GM12878 (cell line): Measurements from ENCODE around the gene TRIM37. TPM values are rescaled to one million over a fixed set of nuclear protein-coding genes. Genes with fewer than 3 reads are reported as not detected.

Experiments used
- ATAC-seq: fragments of 200-7000 bp; cut with Tn5 transposase; 3 replicates; pipeline ENCODE4 v1.9.1; 2020; ENCODE audit warnings: mild to moderate bottlenecking, moderate library complexity
- BruUV-seq: library from RNA; stranded (reverse); fragments of 400-500 nt; replicated peaks from 2 replicates; lab custom pipeline; 2021; lab: Mats Ljungman, UMichigan
- CTCF ChIA-PET: fragments of 300-600 bp; sonication (Branson Sonifier 250); formaldehyde crosslinking; extraction: SDS; loops from one replicate; lab custom pipeline; 2021; ENCODE audit warnings: inconsistent platforms; lab: Yijun Ruan, JAX
- POLR2A ChIA-PET: fragments of 350-600 bp; formaldehyde crosslinking; extraction: SDS; loops from one replicate; lab custom pipeline; 2021; ENCODE audit warnings: inconsistent platforms; lab: Charles Lee
- RAD21 ChIA-PET: fragments of 300-600 bp; sonication (Branson Sonifier 250); formaldehyde crosslinking; loops from one replicate; lab custom pipeline; 2023; ENCODE audit warnings: antibody characterized with exemption; ENCODE audit not compliant: unreplicated experiment; lab: Charles Lee
- SMC1A ChIA-PET: fragments of 300-600 bp; sonication (Branson Sonifier 250); formaldehyde crosslinking; loops from one replicate; lab custom pipeline; 2023; ENCODE audit not compliant: unreplicated experiment, uncharacterized antibody; lab: Charles Lee
- DNase-seq: peaks from one replicate; pipeline ENCODE4 v3.0.0-alpha.2; 2011; ENCODE audit warnings: low read depth, low spot score
- FAIRE-seq: peaks from 3 replicates; lab custom pipeline; 2011; peaks lifted over from hg19 to GRCh38; lab: Jason Lieb, UNC
- H2AFZ ChIP-seq: 2 replicates; pipeline ENCODE4 v1.6.0; 2011; ENCODE audit warnings: low read depth, low read length, control low read depth; ENCODE audit not compliant: control insufficient read depth
- H3K27ac ChIP-seq: 2 replicates; pipeline ENCODE4 v1.5.1; 2011; ENCODE audit warnings: control low read depth; ENCODE audit not compliant: control insufficient read depth, insufficient read depth
- H3K27me3 ChIP-seq, 2 experiments: replicated peaks in 1 of 2; 2 replicates each; pipeline versions ENCODE4 v1.6.0 to v1.6.1; 2011; ENCODE audit warnings: low read length in 1 of 2; ENCODE audit not compliant: control insufficient read depth in 2 of 2, insufficient read depth in 2 of 2
- H3K36me3 ChIP-seq, 2 experiments: 2 replicates each; pipeline ENCODE4 v1.5.1; 2011; ENCODE audit warnings: low read length in 1 of 2; ENCODE audit not compliant: control insufficient read depth in 2 of 2, insufficient read depth in 2 of 2
- H3K4me1 ChIP-seq: 2 replicates; pipeline ENCODE4 v1.6.1; 2011; ENCODE audit warnings: mild to moderate bottlenecking, low read length, moderate library complexity, mixed read lengths; ENCODE audit not compliant: control insufficient read depth, insufficient read depth
- H3K4me2 ChIP-seq: 2 replicates; pipeline ENCODE4 v1.6.0; 2011; ENCODE audit warnings: control low read depth; ENCODE audit not compliant: control insufficient read depth, insufficient read depth
- H3K4me3 ChIP-seq: fragments of 200-600 bp; sonication (generic); 2 replicates; pipeline ENCODE4 v1.5.1; 2016
- H3K79me2 ChIP-seq: 2 replicates; pipeline ENCODE4 v1.6.0; 2011; ENCODE audit warnings: low read length; ENCODE audit not compliant: control insufficient read depth, insufficient read depth
- H3K9ac ChIP-seq: 2 replicates; pipeline ENCODE4 v1.8.0; 2011; ENCODE audit warnings: low read length, control low read depth, mixed read lengths; ENCODE audit not compliant: control insufficient read depth, insufficient read depth
- H3K9me3 ChIP-seq: replicated peaks from 3 replicates; pipeline ENCODE4 v1.5.1; 2011; ENCODE audit warnings: mild to moderate bottlenecking, low read length; ENCODE audit not compliant: control insufficient read depth, insufficient read depth
- H4K20me1 ChIP-seq: 2 replicates; pipeline ENCODE4 v1.6.0; 2011; ENCODE audit not compliant: control insufficient read depth, insufficient read depth
- BCL11A ChIP-seq: IDR thresholded peaks from 2 replicates; pipeline ENCODE4 v1.6.1; 2011; ENCODE audit warnings: low read depth, low read length
- CBFB ChIP-seq: IDR thresholded peaks from 2 replicates; pipeline ENCODE4 v1.6.1; 2016; ENCODE audit warnings: antibody characterized with exemption, low read depth
- CREB1 ChIP-seq: IDR thresholded peaks from 2 replicates; pipeline ENCODE4 v1.6.1; 2012; ENCODE audit warnings: low read depth, mild to moderate bottlenecking, inconsistent platforms
- IKZF2 ChIP-seq, 2 experiments: fragments of 450-650 bp; IDR thresholded peaks; 2 replicates each; pipeline ENCODE4 v1.6.1; 2017; ENCODE audit warnings: mild to moderate bottlenecking in 2 of 2, moderate library complexity in 2 of 2
- MEF2B ChIP-seq: fragments of 450-650 bp; IDR thresholded peaks from 2 replicates; pipeline ENCODE4 v1.6.1; 2018; ENCODE audit warnings: mild to moderate bottlenecking, moderate library complexity; ENCODE audit not compliant: partially characterized antibody, poor library complexity, severe bottlenecking
- MTA2 ChIP-seq: fragments of 450-650 bp; IDR thresholded peaks from 2 replicates; pipeline ENCODE4 v1.6.1; 2016; ENCODE audit warnings: low read depth, mild to moderate bottlenecking, moderate library complexity
- NFXL1 ChIP-seq: fragments of 450-650 bp; IDR thresholded peaks from 2 replicates; pipeline ENCODE4 v1.6.1; 2017; ENCODE audit warnings: antibody characterized with exemption, mild to moderate bottlenecking, borderline replicate concordance
- NR2C2 ChIP-seq: IDR thresholded peaks from 2 replicates; pipeline ENCODE4 v1.6.1; 2011; ENCODE audit warnings: borderline replicate concordance, low read depth; ENCODE audit not compliant: control insufficient read depth, insufficient read length
- PRDM15 ChIP-seq: fragments of 450-650 bp; formaldehyde crosslinking; IDR thresholded peaks from 2 replicates; pipeline ENCODE4 v1.4.0; 2020; ENCODE audit warnings: mild to moderate bottlenecking, moderate library complexity
- STAT3 ChIP-seq: IDR thresholded peaks from 2 replicates; pipeline ENCODE4 v1.6.1; 2011; ENCODE audit warnings: low read depth, low read length, improper control_type of control experiment
- ZNF622 ChIP-seq: fragments of 450-650 bp; IDR thresholded peaks from 2 replicates; pipeline ENCODE4 v1.6.1; 2017; ENCODE audit warnings: mild to moderate bottlenecking, inconsistent platforms
- WGBS: methylation state at CpG from one replicate; pipeline ENCODE4 v1.1.6; 2016; ENCODE audit warnings: low lambda C conversion rate; ENCODE audit not compliant: insufficient replicate concordance, insufficient coverage; ENCODE audit errors: missing lambda C conversion rate; 5-methylcytosine and 5-hydroxymethylcytosine counted together
- in situ Hi-C: fragments of 300-500 bp; cut with MboI; formaldehyde crosslinking; loops from 9 replicates; pipeline ENCODE4 v1.14.3; 2018; ENCODE audit warnings: mixed read lengths
- intact Hi-C: fragments of 100-400 bp; cut with micrococcal nuclease; formaldehyde crosslinking; loops from one replicate; pipeline ENCODE4 v1.14.2; 2022; ENCODE audit not compliant: unreplicated experiment
- polyA plus RNA-seq, 11 experiments: library from polyadenylated mRNA; depleted of rRNA in 4 of 11; unstranded in 6 of 11; stranded (reverse) in 5 of 11; fragments of >200 nt; fragmentation: Nextera tagmentation in 4 of 11; fragmentation: Illumina TruSeq in 1 of 11; extraction: Ambion mirVana in 4 of 11; extraction: Trizol in 1 of 11; gene quantifications; 1 replicate in 1 of 11; 2 replicates in 10 of 11; pipeline versions ENCODE4 v1.2.1 to v1.2.3, GENCODE V29; 2011 to 2016; ENCODE audit warnings: inconsistent platforms in 2 of 11, missing spikeins in 2 of 11, low read depth in 1 of 11
- total RNA-seq, 4 experiments: library from RNA; depleted of rRNA in 3 of 4; stranded (reverse); fragments of >200 nt in 3 of 4; fragmentation: Illumina TruSeq in 1 of 4; extraction: Trizol in 1 of 4; gene quantifications; 2 replicates each; pipeline versions ENCODE4 v1.2.1 to v1.2.3, GENCODE V29; 2013 to 2021

TRIM37 gene
- total and polyA plus RNA-seq, 10 of the 15 experiments (the other 5 are each of a cell fraction or from before 2014, with no cell fraction given): 4.8 to 20.6 (median 18.1) TPM

- POLR2A ChIA-PET: no interaction called here
- no peak overlapping the region for H2AFZ ChIP-seq
- RAD21 ChIA-PET: no interaction called here
- no peaks in the 10 kb centered on the region for H3K36me3 ChIP-seq
- intact Hi-C loops: no loop called here
- 76% methylated on average over 3 of the region's 3 CpGs for WGBS
- FAIRE-seq (no peak), DNase-seq (no peak), ATAC-seq (no peak)
- H3K4me2 ChIP-seq: no peak overlapping the region
- CTCF ChIA-PET: interaction anchor here (0.6 to 3.4 kb wide), 3 partner anchors 14 to 1459 kb away, joined by 3 to 12 read pairs (median 5); no protein-coding TSS in a partner anchor
- TF ChIP-seq NFXL1 (0 out of 2 replicates have a peak, but pooled peaks have one; percentile 8), ZNF622 (no peak), CBFB (no peak)
- no peaks in the 10 kb centered on the region for H3K79me2 ChIP-seq
- no peak overlapping the region for H3K4me3 ChIP-seq
- in situ Hi-C loops: no loop called here
- SMC1A ChIA-PET: interaction anchor here (0.7 to 2.8 kb wide), 3 partner anchors 10 to 28 kb away, joined by 3 to 8 read pairs (median 3); no protein-coding TSS in a partner anchor
- no peak overlapping the region for H3K27ac ChIP-seq
- no peaks in the 10 kb centered on the region for H3K27me3 ChIP-seq
- H3K4me1 ChIP-seq: peaks cover 16% of the 10 kb centered on the region
- no peaks in the 10 kb centered on the region for H3K9me3 ChIP-seq
- H3K9ac ChIP-seq: no peak overlapping the region
- no TSS peak for BruUV-seq
- H4K20me1 ChIP-seq: no peaks in the 10 kb centered on the region
Observed at GRCh38 chr17:58976541-58976940, 130.1 kb downstream of the TRIM37 start.

GRCh38 chr17:58974354-58974753 lies 132.3 kb downstream of the TRIM37 start:
- FAIRE-seq (no peak), DNase-seq (no peak), ATAC-seq (peak; percentile 38; the same call in 2 of the 3 replicates)
- Histone ChIP-seq H3K79me2 (no peaks in the 10 kb centered on the region), H4K20me1 (no peaks in the 10 kb centered on the region), H3K27ac (no peak overlapping the region; the same call in 1 of the 2 replicates), H3K9me3 (no peaks in the 10 kb centered on the region), H3K9ac (no peak overlapping the region), H2AFZ (peak overlapping the region; percentile 51; the same call in 1 of the 2 replicates), H3K4me3 (no peak overlapping the region), H3K4me2 (peak overlapping the region; percentile 48), H3K36me3 (no peaks in the 10 kb centered on the region), H3K4me1 (peaks cover 13% of the 10 kb centered on the region), H3K27me3 (no peaks in the 10 kb centered on the region)
- CTCF ChIA-PET: interaction anchor here (0.7 to 3.4 kb wide), 8 partner anchors 8 to 263 kb away, joined by 3 to 12 read pairs (median 4); no protein-coding TSS in a partner anchor
- SMC1A ChIA-PET: interaction anchor here (0.6 to 2.8 kb wide), 13 partner anchors 8 to 80 kb away, joined by 3 to 14 read pairs (median 4); no protein-coding TSS in a partner anchor
- 36% methylated on average over 2 of the region's 2 CpGs for WGBS
- RAD21 ChIA-PET: interaction anchor here (0.9 to 1.3 kb wide), 5 partner anchors 11 to 272 kb away, joined by 3 to 5 read pairs (median 4); no protein-coding TSS in a partner anchor
- in situ Hi-C loops (no loop called here), intact Hi-C loops (no loop called here)
- BruUV-seq: no TSS peak
- POLR2A ChIA-PET: interaction anchor here (0.5 to 0.9 kb wide), 2 partner anchors 16 to 182 kb away, joined by 4 to 5 read pairs; no protein-coding TSS in a partner anchor
- TF ChIP-seq STAT3: no peak
- 0 out of 4 replicates have a peak, but pooled peaks of 1 of the 2 experiments have one; percentile 32 for TF ChIP-seq IKZF2 (IDR thresholded peaks at IDR 0.05)
- peak; percentile 41 for TF ChIP-seq MTA2
- no peak for TF ChIP-seq BCL11A
- peak; percentile 75 for TF ChIP-seq MEF2B
- TF ChIP-seq PRDM15 (CRISPR knock-in tag): no peak
- no peak for TF ChIP-seq NR2C2
- TF ChIP-seq CREB1: no peak
